Neutrophil (primary cell): Measurements from ENCODE around the gene KHDRBS1.

Source experiments
- H3K27ac ChIP-seq: fragments of 200-600 bp; sonication (generic); 2 replicates; pipeline ENCODE4 v1.5.1; 2016; ENCODE audit warnings: mild to moderate bottlenecking, moderate library complexity
- H3K27me3 ChIP-seq: fragments of 200-600 bp; sonication (generic); 2 replicates; pipeline ENCODE4 v1.6.0; 2016; ENCODE audit warnings: mild to moderate bottlenecking
- H3K36me3 ChIP-seq: fragments of 200-600 bp; sonication (generic); 2 replicates; pipeline ENCODE4 v1.5.1; 2017
- H3K4me1 ChIP-seq, 2 experiments: fragments of 200-600 bp in 1 of 2; sonication (generic) in 1 of 2; 1 replicate in 1 of 2; 2 replicates in 1 of 2; pipeline versions ENCODE4 v1.5.1 to v1.6.1; 2013 to 2016; ENCODE audit warnings: low read depth in 1 of 2, low read length in 1 of 2, mild to moderate bottlenecking in 1 of 2, moderate library complexity in 1 of 2; ENCODE audit not compliant: control insufficient read depth in 1 of 2, insufficient read depth in 1 of 2
- H3K4me3 ChIP-seq, 2 experiments: fragments of 200-600 bp in 1 of 2; sonication (generic) in 1 of 2; 1 replicate in 1 of 2; 2 replicates in 1 of 2; pipeline ENCODE4 v1.5.1; 2013 to 2016; ENCODE audit warnings: low read depth in 1 of 2, low read length in 1 of 2, mild to moderate bottlenecking in 1 of 2, moderate library complexity in 1 of 2
- H3K9me3 ChIP-seq: fragments of 200-600 bp; sonication (generic); 2 replicates; pipeline ENCODE4 v1.5.1; 2016
- TF ChIP-seq, protein P1 (sequence below): fragments of 200-600 bp; sonication (generic); IDR thresholded peaks from 2 replicates; pipeline ENCODE4 v1.5.1; 2016; ENCODE audit warnings: antibody characterized with exemption

Gene KHDRBS1

DNA sequence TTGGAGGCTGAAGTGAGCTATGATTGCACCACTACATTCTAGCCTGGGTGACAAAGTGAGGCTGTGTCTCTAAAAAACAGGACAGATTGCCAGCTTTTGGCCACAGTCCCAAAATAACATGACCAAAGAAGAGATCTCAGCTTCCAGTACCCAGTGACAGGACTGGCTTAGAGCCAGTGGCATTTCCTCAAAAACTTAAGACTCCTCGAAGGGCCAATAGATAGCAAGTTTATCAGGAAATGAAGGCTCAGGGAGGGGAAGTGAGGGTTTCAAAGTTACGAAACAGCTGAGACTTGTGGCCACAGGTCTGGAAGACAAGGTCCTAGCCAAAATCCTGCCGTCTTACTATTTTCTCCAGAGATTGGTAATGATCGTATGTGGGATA, 52.8 kb downstream of the KHDRBS1 start:
- Histone ChIP-seq H3K36me3 (peaks cover 14% of the 10 kb centered on the region), H3K27ac (peak overlapping the region; percentile 67), H3K4me1 (peaks cover 13 to 14% of the 10 kb centered on the region in 2 experiments), H3K27me3 (peaks cover 35% of the 10 kb centered on the region), H3K9me3 (no peaks in the 10 kb centered on the region), H3K4me3 (peak overlapping the region; percentile 27 to 34)
- TF ChIP-seq, protein P1, sequence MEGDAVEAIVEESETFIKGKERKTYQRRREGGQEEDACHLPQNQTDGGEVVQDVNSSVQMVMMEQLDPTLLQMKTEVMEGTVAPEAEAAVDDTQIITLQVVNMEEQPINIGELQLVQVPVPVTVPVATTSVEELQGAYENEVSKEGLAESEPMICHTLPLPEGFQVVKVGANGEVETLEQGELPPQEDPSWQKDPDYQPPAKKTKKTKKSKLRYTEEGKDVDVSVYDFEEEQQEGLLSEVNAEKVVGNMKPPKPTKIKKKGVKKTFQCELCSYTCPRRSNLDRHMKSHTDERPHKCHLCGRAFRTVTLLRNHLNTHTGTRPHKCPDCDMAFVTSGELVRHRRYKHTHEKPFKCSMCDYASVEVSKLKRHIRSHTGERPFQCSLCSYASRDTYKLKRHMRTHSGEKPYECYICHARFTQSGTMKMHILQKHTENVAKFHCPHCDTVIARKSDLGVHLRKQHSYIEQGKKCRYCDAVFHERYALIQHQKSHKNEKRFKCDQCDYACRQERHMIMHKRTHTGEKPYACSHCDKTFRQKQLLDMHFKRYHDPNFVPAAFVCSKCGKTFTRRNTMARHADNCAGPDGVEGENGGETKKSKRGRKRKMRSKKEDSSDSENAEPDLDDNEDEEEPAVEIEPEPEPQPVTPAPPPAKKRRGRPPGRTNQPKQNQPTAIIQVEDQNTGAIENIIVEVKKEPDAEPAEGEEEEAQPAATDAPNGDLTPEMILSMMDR, result no peak

DNA sequence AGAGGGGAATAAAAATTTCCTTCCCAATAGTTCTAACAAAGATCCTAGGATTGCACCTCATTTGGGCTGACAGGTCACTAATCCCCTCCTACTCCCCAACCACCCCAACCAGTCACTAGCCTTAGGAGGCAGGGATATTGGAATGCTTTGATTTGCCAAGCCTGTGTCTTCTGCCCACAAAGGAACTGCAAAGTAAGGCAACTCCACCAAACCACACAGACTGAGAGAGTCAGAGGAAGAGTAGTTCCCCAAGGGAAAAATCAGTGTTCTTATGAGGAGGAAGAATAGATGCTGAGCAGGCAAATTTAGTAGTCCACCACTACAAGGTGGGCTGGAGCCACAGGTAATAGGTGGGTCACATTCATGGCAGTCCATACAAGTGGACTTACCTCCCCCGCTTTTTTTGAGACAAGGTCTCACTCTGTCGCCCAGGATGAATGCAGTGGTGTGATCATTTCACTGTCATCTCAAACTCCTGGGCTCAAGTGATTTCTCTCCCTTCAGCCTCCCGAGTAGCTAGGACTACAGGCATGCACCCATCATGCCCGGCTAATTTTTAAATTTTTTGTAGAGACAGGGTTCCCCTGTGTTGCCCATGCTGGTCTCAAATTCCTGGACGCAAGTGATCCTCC, 55.4 kb downstream of the KHDRBS1 start:
- H3K36me3 ChIP-seq, result no peaks in the 10 kb centered on the region
- no peak overlapping the region for H3K4me3 ChIP-seq
- peaks cover 30 to 33% of the 10 kb centered on the region in 2 experiments for H3K4me1 ChIP-seq
- TF ChIP-seq, protein P1, result no peak
- H3K27me3 ChIP-seq, result peaks cover 42% of the 10 kb centered on the region
- no peak overlapping the region for H3K27ac ChIP-seq
- no peaks in the 10 kb centered on the region for H3K9me3 ChIP-seq

DNA sequence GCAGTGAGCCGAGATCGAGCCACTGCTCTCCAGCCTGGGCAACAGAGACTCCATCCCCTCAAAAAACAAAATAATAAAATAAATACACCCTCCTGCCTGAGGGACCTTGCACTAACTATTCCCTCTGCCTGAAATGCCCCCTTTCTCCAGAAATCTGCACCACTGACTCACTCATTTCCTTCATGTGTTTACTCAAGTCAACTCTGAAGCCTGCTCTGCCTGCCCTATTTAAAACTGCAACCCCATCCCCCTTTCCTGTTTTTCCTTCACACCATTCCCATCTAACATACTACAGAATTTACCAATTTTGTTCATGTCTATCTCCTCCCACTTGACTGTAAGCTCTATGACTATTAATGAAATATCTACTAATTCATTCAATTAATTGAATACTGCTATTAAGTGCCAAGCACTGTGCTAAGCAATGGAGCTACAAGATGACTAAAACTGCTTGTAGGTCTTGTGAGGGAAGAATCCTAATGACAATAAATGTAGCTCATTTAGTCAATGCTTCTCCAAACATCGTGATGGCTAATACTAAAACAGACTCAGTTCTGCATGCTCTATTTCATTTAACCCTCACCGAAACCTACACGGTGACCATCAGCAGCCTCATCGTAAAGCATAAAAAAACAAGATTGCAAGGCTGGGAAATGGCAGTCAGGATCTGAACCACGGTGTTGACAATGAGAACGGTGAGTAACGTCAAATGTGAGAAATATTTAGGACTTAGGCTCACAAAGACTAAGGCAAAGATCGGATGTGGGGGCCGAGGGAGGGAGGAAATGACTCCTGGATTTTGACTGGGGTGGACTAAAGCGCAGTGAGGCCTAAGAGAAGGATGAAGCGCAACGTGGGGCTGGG, 58.3 kb downstream of the KHDRBS1 start:
- peaks cover 16% of the 10 kb centered on the region for H3K36me3 ChIP-seq
- no peaks in the 10 kb centered on the region for H3K9me3 ChIP-seq
- peaks cover 42% of the 10 kb centered on the region for H3K27me3 ChIP-seq
- H3K27ac ChIP-seq, result peak overlapping the region; percentile 94
- TF ChIP-seq, protein P1, result no peak
- peaks cover 22 to 23% of the 10 kb centered on the region in 2 experiments for H3K4me1 ChIP-seq
- peak overlapping the region; percentile 77 to 99 for H3K4me3 ChIP-seq

DNA sequence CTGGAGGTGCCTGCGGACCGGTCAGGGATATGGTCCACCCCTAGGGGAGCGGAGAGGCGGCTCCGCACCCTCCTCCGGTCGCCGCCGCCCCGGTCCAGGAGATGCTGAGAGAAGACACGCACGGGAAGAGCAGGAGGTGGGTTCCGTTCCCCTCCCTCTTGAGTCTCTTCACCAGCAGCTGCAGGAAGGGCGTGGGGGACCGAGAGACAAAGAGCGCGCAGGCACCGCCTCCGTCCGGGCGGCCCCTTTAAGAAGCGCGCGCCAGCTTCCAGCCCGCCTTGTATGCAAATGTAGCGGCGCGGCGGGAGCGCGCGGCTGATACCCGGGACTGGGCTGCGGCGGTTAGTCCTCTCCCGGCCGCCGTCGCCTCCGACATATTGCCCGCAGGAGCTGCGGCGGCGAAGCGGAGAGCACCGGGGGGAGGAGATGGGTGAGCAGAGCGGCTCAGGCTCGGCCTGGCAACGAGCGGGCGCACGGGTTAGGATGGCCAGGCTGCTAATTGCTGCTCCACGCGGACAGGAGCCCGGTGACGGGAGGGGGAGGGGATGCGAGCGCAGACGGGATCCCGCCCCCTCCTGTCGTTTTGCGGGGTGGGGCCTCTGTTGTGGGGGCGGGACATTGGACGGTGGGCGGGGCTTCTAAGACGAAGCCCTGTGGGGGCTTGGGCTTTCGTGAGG, 59.1 kb downstream of the KHDRBS1 start, which contains the start of gene TMEM39B:
Gene TMEM39B, plus strand, starts transcription at position 318 of the 677 bp plus-strand sequence. Its CDS starts 109 bp downstream, at position 427.
- peaks cover 19 to 20% of the 10 kb centered on the region in 2 experiments for H3K4me1 ChIP-seq

More for the DNA sequence above, 59.1 kb downstream of the KHDRBS1 start, which contains the start of gene TMEM39B:
- Histone ChIP-seq H3K27ac (peak within 1 kb of the TSS; percentile 94), H3K9me3 (no peaks in the 10 kb centered on the region), H3K4me3 (peak within 1 kb of the TSS; percentile 77 to 99), H3K27me3 (peaks cover 42% of the 10 kb centered on the region), H3K36me3 (peaks cover 23% of the 10 kb centered on the region)
- TF ChIP-seq, protein P1, result peak; percentile 26
